Suppressor macrophage treated with lipopolysaccharide for 1 hour (primary cell): ENCODE results near the gene CFAP53.
"Not testable (repeated sequence)": the region's sequence is repeated elsewhere in the genome, so short reads cannot be mapped to it uniquely, and the experiment has no call there.

Experiments
- DNase-seq, 3 donors: peaks; one replicate each; pipeline ENCODE4 v3.0.0-alpha.2; 2020 to 2022

CFAP53 gene

GRCh38 chr18:50272568-50272967, 6.3 kb upstream of the CFAP53 start:
- no peak for DNase-seq

- peak; percentile 84 to 94 (median 86) for DNase-seq
These were observed 1.9 kb upstream of the CFAP53 start for GRCh38 chr18:50268022-50268747.

GRCh38 chr18:50262977-50263376, 3.3 kb downstream of the CFAP53 start:
- DNase-seq, result no peak

- DNase-seq, result no peak
These were observed 15.4 kb downstream of the CFAP53 start for GRCh38 chr18:50250935-50251334.

GRCh38 chr18:50249576-50249975, 16.7 kb downstream of the CFAP53 start:
- no peak for DNase-seq

- no peak for DNase-seq
These were observed 18.7 kb downstream of the CFAP53 start for GRCh38 chr18:50247561-50247960.

- not testable (repeated sequence) for DNase-seq
These were observed 24.5 kb downstream of the CFAP53 start for GRCh38 chr18:50241768-50242167.

- no peak for DNase-seq
These were observed 26.2 kb downstream of the CFAP53 start for GRCh38 chr18:50240080-50240563.

GRCh38 chr18:50232419-50232818, 33.9 kb downstream of the CFAP53 start:
- no peak for DNase-seq

GRCh38 chr18:50231621-50232020, 34.7 kb downstream of the CFAP53 start:
- no peak for DNase-seq

GRCh38 chr18:50220249-50220648, 46.0 kb downstream of the CFAP53 start:
- DNase-seq, result not testable (repeated sequence)

GRCh38 chr18:50218432-50219197, 47.7 kb downstream of the CFAP53 start:
- DNase-seq, result peak; percentile 39 to 52 (median 39)

GRCh38 chr18:50209311-50209710, 57.0 kb downstream of the CFAP53 start:
- DNase-seq, result no peak

- DNase-seq, result no peak
These were observed 58.6 kb downstream of the CFAP53 start for GRCh38 chr18:50207722-50208121.

GRCh38 chr18:50203801-50204604, 62.3 kb downstream of the CFAP53 start:
- peak in 2 of 3 donors; percentile 24 to 55 for DNase-seq

GRCh38 chr18:50201476-50202018, 64.7 kb downstream of the CFAP53 start:
- no peak for DNase-seq

- DNase-seq, result no peak
These were observed 66.4 kb downstream of the CFAP53 start for GRCh38 chr18:50199921-50200320.

- no peak for DNase-seq
These were observed 66.9 kb downstream of the CFAP53 start for GRCh38 chr18:50199346-50199855.

- DNase-seq, result no peak
These were observed 70.0 kb downstream of the CFAP53 start for GRCh38 chr18:50196261-50196660.

- DNase-seq, result peak in 1 of 3 donors; percentile 3
These were observed 70.6 kb downstream of the CFAP53 start for GRCh38 chr18:50195689-50196088.

- DNase-seq, result peak in 2 of 3 donors; percentile 3 to 29
These were observed 71.4 kb downstream of the CFAP53 start, which contains the start of gene MYO5B for GRCh38 chr18:50194631-50195532. TSS of gene MYO5B (minus strand) at chr18:50195147. CDS start at chr18:50194793, 354 bp downstream.
